Natural killer cell (primary cell): ENCODE data around the gene CROCC2. TPM values are rescaled to one million over a fixed set of nuclear protein-coding genes. Genes with fewer than 3 reads are reported as not detected.

Experiments used
- ATAC-seq, 3 donors: fragments of 150-1000 bp in 2 of 3; fragments of 200-7000 bp in 1 of 3; cut with Tn5 transposase; 1 replicate in 1 of 3; 2 replicates in 2 of 3; pipeline ENCODE4 v1.10.0; 2021; ENCODE audit warnings: mild to moderate bottlenecking in 2 of 3, moderate library complexity in 2 of 3
- DNase-seq, 2 donors: peaks; one replicate each; pipeline versions ENCODE4 v3.0.0 to v3.0.0-alpha.2; 2013 to 2021; ENCODE audit warnings: mixed read lengths in 1 of 2
- H3K27ac ChIP-seq: one replicate; pipeline ENCODE4 v1.5.1; 2013; ENCODE audit warnings: mild to moderate bottlenecking, low read length
- H3K27me3 ChIP-seq: one replicate; pipeline ENCODE4 v1.6.1; 2013; ENCODE audit warnings: low read length; ENCODE audit not compliant: control insufficient read depth, insufficient read depth
- H3K36me3 ChIP-seq: one replicate; pipeline ENCODE4 v1.6.1; 2013; ENCODE audit warnings: low read length; ENCODE audit not compliant: control insufficient read depth, insufficient read depth
- H3K4me1 ChIP-seq: one replicate; pipeline ENCODE4 v1.6.1; 2013; ENCODE audit warnings: low read length; ENCODE audit not compliant: control insufficient read depth, insufficient read depth
- H3K4me3 ChIP-seq: one replicate; pipeline ENCODE4 v1.5.1; 2013; ENCODE audit warnings: low read length
- H3K9me3 ChIP-seq: one replicate; pipeline ENCODE4 v1.6.1; 2013; ENCODE audit warnings: low read length; ENCODE audit not compliant: control insufficient read depth, insufficient read depth
- H3K27ac Mint-ChIP-seq, 2 donors: one replicate each; pipeline ENCODE4 v1.8.0; 2022; ENCODE audit warnings: mild to moderate bottlenecking in 2 of 2, mixed read lengths in 2 of 2, moderate library complexity in 1 of 2
- H3K27me3 Mint-ChIP-seq, 2 donors: one replicate each; pipeline ENCODE4 v1.8.0; 2022; ENCODE audit warnings: low read depth in 2 of 2, mixed read lengths in 2 of 2
- H3K36me3 Mint-ChIP-seq: one replicate; pipeline ENCODE4 v1.8.0; 2022; ENCODE audit warnings: mixed read lengths
- H3K4me1 Mint-ChIP-seq, 2 donors: one replicate each; pipeline ENCODE4 v1.8.0; 2022; ENCODE audit warnings: mixed read lengths in 2 of 2
- H3K4me3 Mint-ChIP-seq: one replicate; pipeline ENCODE4 v1.8.0; 2022; ENCODE audit warnings: mild to moderate bottlenecking, moderate library complexity, mixed read lengths
- H3K9me3 Mint-ChIP-seq, 2 donors: one replicate each; pipeline ENCODE4 v1.8.0; 2022; ENCODE audit warnings: mixed read lengths in 2 of 2
- CTCF ChIP-seq: fragments of 200-600 bp; IDR thresholded peaks from one replicate; pipeline ENCODE4 v1.8.0; 2022; ENCODE audit warnings: antibody characterized with exemption
- WGBS: methylation state at CpG from one replicate; pipeline ENCODE4 v1.1.7; 2013; ENCODE audit warnings: missing lambda C conversion rate; ENCODE audit not compliant: insufficient coverage; 5-methylcytosine and 5-hydroxymethylcytosine counted together
- intact Hi-C: fragments of 100-400 bp; cut with micrococcal nuclease; formaldehyde crosslinking; loops from one replicate; pipeline ENCODE4 v1.14.2; 2022
- total RNA-seq, 4 donors: library from RNA; stranded (reverse); fragments of 120-200 nt in 1 of 4; gene quantifications; one replicate each; pipeline versions ENCODE4 v1.2.3 to v1.2.4, GENCODE V29; 2013 to 2022

Gene CROCC2
- total RNA-seq, 3 donors from 2014 or later (not counting 1 experiment from before 2014, with no cell fraction given): 0.14 TPM; not detected in 2

- intact Hi-C loops: no loop called here
- no peak for ATAC-seq
- no peak overlapping the region for H3K27ac Mint-ChIP-seq
Measured at GRCh38 chr2:240915526-240916341, 9.6 kb downstream of the CROCC2 start.

GRCh38 chr2:240916571-240917008, 10.5 kb downstream of the CROCC2 start:
- peaks cover 2% of the 10 kb centered on the region for H3K27me3 ChIP-seq
- no peak overlapping the region for H3K27ac ChIP-seq
- Mint-ChIP-seq H3K4me3 (no peak overlapping the region), H3K4me1 (no peaks in the 10 kb centered on the region), H3K27ac (no peak overlapping the region), H3K9me3 (no peaks in the 10 kb centered on the region), H3K27me3 (peaks cover 0 to 6% of the 10 kb centered on the region in 2 donors), H3K36me3 (no peaks in the 10 kb centered on the region)
- H3K4me3 ChIP-seq: no peak overlapping the region
- no peaks in the 10 kb centered on the region for H3K4me1 ChIP-seq
- no peaks in the 10 kb centered on the region for H3K36me3 ChIP-seq
- no peak for ATAC-seq
- no peak for DNase-seq
- intact Hi-C loops: no loop called here
- no peaks in the 10 kb centered on the region for H3K9me3 ChIP-seq
- TF ChIP-seq CTCF: no peak
- WGBS: 10% methylated on average over 24 of the region's 24 CpGs

More at GRCh38 chr2:240915526-240916341, 9.6 kb downstream of the CROCC2 start:
- no peaks in the 10 kb centered on the region for H3K4me1 ChIP-seq
- TF ChIP-seq CTCF: no peak
- H3K4me1 Mint-ChIP-seq: no peaks in the 10 kb centered on the region
- H3K36me3 Mint-ChIP-seq: no peaks in the 10 kb centered on the region
- peaks cover 0 to 6% of the 10 kb centered on the region in 2 donors for H3K27me3 Mint-ChIP-seq
- H3K9me3 ChIP-seq: no peaks in the 10 kb centered on the region
- H3K27ac ChIP-seq: no peak overlapping the region
- no peak overlapping the region for H3K4me3 ChIP-seq
- H3K36me3 ChIP-seq: no peaks in the 10 kb centered on the region
- DNase-seq: no peak
- no peak overlapping the region for H3K4me3 Mint-ChIP-seq
- H3K9me3 Mint-ChIP-seq: no peaks in the 10 kb centered on the region
- H3K27me3 ChIP-seq: peaks cover 2% of the 10 kb centered on the region
- 17% methylated on average over 34 of the region's 34 CpGs for WGBS

GRCh38 chr2:240917009-240917683, 11.0 kb downstream of the CROCC2 start:
- Mint-ChIP-seq H3K9me3 (no peaks in the 10 kb centered on the region), H3K27me3 (peaks cover 0 to 4% of the 10 kb centered on the region in 2 donors), H3K36me3 (no peaks in the 10 kb centered on the region), H3K27ac (no peak overlapping the region), H3K4me3 (no peak overlapping the region), H3K4me1 (no peaks in the 10 kb centered on the region)
- H3K4me3 ChIP-seq: no peak overlapping the region
- no peaks in the 10 kb centered on the region for H3K9me3 ChIP-seq
- H3K27me3 ChIP-seq: peaks cover 2% of the 10 kb centered on the region
- no peak overlapping the region for H3K27ac ChIP-seq
- TF ChIP-seq CTCF: no peak
- no peaks in the 10 kb centered on the region for H3K4me1 ChIP-seq
- no peak for DNase-seq
- 85% methylated on average over 20 of the region's 20 CpGs for WGBS
- ATAC-seq: no peak
- intact Hi-C loops: no loop called here
- no peaks in the 10 kb centered on the region for H3K36me3 ChIP-seq
